Glutamatergic neuron (in vitro differentiated cells): ENCODE measurements around the gene DEPDC7. TPM values are rescaled to one million over a fixed set of nuclear protein-coding genes. Genes with fewer than 3 reads are reported as not detected.
A peak's percentile ranks its signal among the peaks of the same experiment; 100 is the strongest.

Source experiments
- DNase-seq: peaks from one replicate; pipeline ENCODE4 v3.0.0; 2022
- H3K27ac Mint-ChIP-seq: one replicate; pipeline ENCODE4 v1.8.0; 2020; ENCODE audit warnings: mild to moderate bottlenecking, mixed read lengths, inconsistent platforms; ENCODE audit not compliant: unreplicated experiment
- H3K27me3 Mint-ChIP-seq: one replicate; pipeline ENCODE4 v1.8.0; 2020; ENCODE audit warnings: mild to moderate bottlenecking, moderate library complexity, mixed read lengths, inconsistent platforms; ENCODE audit not compliant: unreplicated experiment
- H3K36me3 Mint-ChIP-seq: one replicate; pipeline ENCODE4 v1.8.0; 2020; ENCODE audit warnings: mild to moderate bottlenecking, mixed read lengths, inconsistent platforms; ENCODE audit not compliant: unreplicated experiment
- H3K4me1 Mint-ChIP-seq: one replicate; pipeline ENCODE4 v1.8.0; 2020; ENCODE audit warnings: mild to moderate bottlenecking, low read depth, mixed read lengths, inconsistent platforms; ENCODE audit not compliant: unreplicated experiment
- H3K4me3 Mint-ChIP-seq: one replicate; pipeline ENCODE4 v1.8.0; 2020; ENCODE audit warnings: mild to moderate bottlenecking, mixed read lengths, inconsistent platforms; ENCODE audit not compliant: unreplicated experiment
- H3K9me3 Mint-ChIP-seq: one replicate; pipeline ENCODE4 v1.8.0; 2020; ENCODE audit warnings: mild to moderate bottlenecking, moderate library complexity, mixed read lengths, inconsistent platforms; ENCODE audit not compliant: unreplicated experiment
- CTCF ChIP-seq: fragments of 200-600 bp; sonication (generic); IDR thresholded peaks from one replicate; pipeline ENCODE4 v1.5.0; 2021; ENCODE audit not compliant: partially characterized antibody, unreplicated experiment
- total RNA-seq: library from RNA; stranded (reverse); fragmentation: NEBNext Ultra II Directional; extraction: Animal tissue kit (Norgen Biotek cat#: 25700); gene quantifications from one replicate; pipeline ENCODE4 v1.2.1, GENCODE V29; 2021; ENCODE audit not compliant: unreplicated experiment

Gene DEPDC7
- total RNA-seq, 1 donor from 2014 or later: 28.7 TPM

GRCh38 chr11:33064033-33064825 lies 48.6 kb downstream of the DEPDC7 start:
- H3K27ac Mint-ChIP-seq: peak overlapping the region; percentile 40
- no peak for TF ChIP-seq CTCF

GRCh38 chr11:33064866-33065265 lies 49.2 kb downstream of the DEPDC7 start:
- peaks cover 12% of the 10 kb centered on the region for H3K4me1 Mint-ChIP-seq
- no peaks in the 10 kb centered on the region for H3K36me3 Mint-ChIP-seq
- DNase-seq: no peak
- no peak for TF ChIP-seq CTCF
- H3K27me3 Mint-ChIP-seq: peaks cover 2% of the 10 kb centered on the region
- H3K27ac Mint-ChIP-seq: no peak overlapping the region
- H3K9me3 Mint-ChIP-seq: no peaks in the 10 kb centered on the region
- no peak overlapping the region for H3K4me3 Mint-ChIP-seq

More at GRCh38 chr11:33064033-33064825, 48.6 kb downstream of the DEPDC7 start:
- no peak overlapping the region for H3K4me3 Mint-ChIP-seq
- H3K4me1 Mint-ChIP-seq: peaks cover 12% of the 10 kb centered on the region
- no peak for DNase-seq
- no peaks in the 10 kb centered on the region for H3K36me3 Mint-ChIP-seq
- H3K9me3 Mint-ChIP-seq: peaks cover 2% of the 10 kb centered on the region
- peaks cover 2% of the 10 kb centered on the region for H3K27me3 Mint-ChIP-seq

GRCh38 chr11:33065445-33066178 lies 49.9 kb downstream of the DEPDC7 start:
- Mint-ChIP-seq H3K27ac (no peak overlapping the region), H3K27me3 (peaks cover 2% of the 10 kb centered on the region), H3K4me3 (no peak overlapping the region), H3K9me3 (no peaks in the 10 kb centered on the region), H3K4me1 (peaks cover 12% of the 10 kb centered on the region), H3K36me3 (no peaks in the 10 kb centered on the region)
- DNase-seq: peak; percentile 80
- TF ChIP-seq CTCF: peak; percentile 89

GRCh38 chr11:33067294-33067693 lies 51.6 kb downstream of the DEPDC7 start:
- DNase-seq: no peak
- no peak overlapping the region for H3K27ac Mint-ChIP-seq
- peaks cover 12% of the 10 kb centered on the region for H3K4me1 Mint-ChIP-seq
- TF ChIP-seq CTCF: no peak
- H3K9me3 Mint-ChIP-seq: no peaks in the 10 kb centered on the region
- H3K4me3 Mint-ChIP-seq: no peak overlapping the region
- no peaks in the 10 kb centered on the region for H3K36me3 Mint-ChIP-seq
- H3K27me3 Mint-ChIP-seq: peaks cover 2% of the 10 kb centered on the region
